NCI-H187 treated with DMSO at 0.1 percent for 48 hours (cell line): Measurements from ENCODE around the gene RPEL1.
"Not testable (repeated sequence)": the region's sequence is repeated elsewhere in the genome, so short reads cannot be mapped to it uniquely, and the experiment has no call there.

ENCODE experiments used
- DNase-seq: peaks from one replicate; lab custom pipeline; 2025; lab: John Stamatoyannopoulos, UW

The RPEL1 gene

GRCh38 chr10:103245587-103245986 is at the start of gene RPEL1:
Gene RPEL1 (plus strand): TSS chr10:103245887. CDS start chr10:103245997, 110 bp downstream.
- not testable (repeated sequence) for DNase-seq

GRCh38 chr10:103196516-103196915 is 49.2 kb upstream of the RPEL1 start:
- DNase-seq = no peak

- no peak for DNase-seq
Observed at GRCh38 chr10:103197174-103197573, 48.5 kb upstream of the RPEL1 start.

GRCh38 chr10:103197903-103198302 is 47.8 kb upstream of the RPEL1 start:
- no peak for DNase-seq

- no peak for DNase-seq
Observed at GRCh38 chr10:103198648-103199047, 47.0 kb upstream of the RPEL1 start.

GRCh38 chr10:103199488-103199887 is 46.2 kb upstream of the RPEL1 start:
- no peak for DNase-seq

GRCh38 chr10:103202319-103202718 is 43.4 kb upstream of the RPEL1 start:
- no peak for DNase-seq

- no peak for DNase-seq
Observed at GRCh38 chr10:103203466-103203865, 42.2 kb upstream of the RPEL1 start.

- no peak for DNase-seq
Observed at GRCh38 chr10:103204353-103205255, 41.1 kb upstream of the RPEL1 start.

- DNase-seq = not testable (repeated sequence)
Observed at GRCh38 chr10:103205401-103205800, 40.3 kb upstream of the RPEL1 start.

- DNase-seq = not testable (repeated sequence)
Observed at GRCh38 chr10:103206715-103207114, 39.0 kb upstream of the RPEL1 start.

GRCh38 chr10:103207141-103207540 is 38.5 kb upstream of the RPEL1 start:
- DNase-seq = no peak

- DNase-seq = not testable (repeated sequence)
Observed at GRCh38 chr10:103207643-103208042, 38.0 kb upstream of the RPEL1 start.

- DNase-seq = not testable (repeated sequence)
Observed at GRCh38 chr10:103210262-103210661, 35.4 kb upstream of the RPEL1 start.

- no peak for DNase-seq
Observed at GRCh38 chr10:103215601-103216000, 30.1 kb upstream of the RPEL1 start.

GRCh38 chr10:103216362-103216761 is 29.3 kb upstream of the RPEL1 start:
- DNase-seq = not testable (repeated sequence)

GRCh38 chr10:103224133-103224532 is 21.6 kb upstream of the RPEL1 start:
- no peak for DNase-seq

- not testable (repeated sequence) for DNase-seq
Observed at GRCh38 chr10:103224721-103225120, 21.0 kb upstream of the RPEL1 start.

GRCh38 chr10:103225939-103226338 is 19.7 kb upstream of the RPEL1 start:
- no peak for DNase-seq

- no peak for DNase-seq
Observed at GRCh38 chr10:103227416-103227815, 18.3 kb upstream of the RPEL1 start.

GRCh38 chr10:103231047-103231551 is 14.6 kb upstream of the RPEL1 start:
- no peak for DNase-seq

GRCh38 chr10:103232131-103232673 is 13.5 kb upstream of the RPEL1 start:
- no peak for DNase-seq
